ENCODE data around the gene GLIS1.

GLIS1 gene

DNA sequence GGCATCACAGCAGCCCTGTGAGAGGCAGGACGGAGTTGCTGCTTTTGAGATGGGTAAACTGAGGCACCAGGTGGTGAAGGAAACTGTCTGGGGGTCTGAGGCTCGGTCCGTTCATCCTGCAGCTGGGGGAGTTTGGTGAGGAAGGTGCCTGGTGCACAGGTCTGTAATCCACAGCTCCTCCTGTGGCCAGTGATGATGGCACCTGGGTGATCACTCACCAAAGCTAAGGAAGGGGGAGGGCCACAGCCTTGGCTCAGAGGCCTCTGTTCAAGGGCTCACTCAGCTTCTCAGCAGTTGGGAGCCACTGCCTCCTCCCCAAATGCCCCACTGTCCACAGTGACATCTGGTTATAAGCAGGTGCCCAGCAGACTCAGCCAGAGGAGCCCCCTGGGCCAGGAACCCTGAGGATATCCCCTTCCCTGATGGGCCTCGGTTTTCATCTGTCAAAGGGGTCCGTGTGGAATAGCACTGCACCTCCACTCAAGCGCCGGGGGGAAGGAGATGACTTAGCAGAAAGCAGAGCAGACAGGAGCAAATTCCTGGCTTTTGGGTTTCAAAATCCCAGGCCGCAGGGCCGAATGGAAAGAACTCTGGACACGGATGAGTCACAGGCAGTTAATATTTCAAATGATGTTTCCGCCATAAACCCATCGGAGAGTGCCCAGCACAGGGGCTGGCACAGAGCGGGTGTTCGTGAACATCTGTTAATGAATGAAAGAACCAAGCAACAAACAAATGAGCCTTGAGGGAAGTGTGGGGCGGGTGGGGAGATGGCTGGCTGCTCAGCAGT lies 197.0 kb downstream of the GLIS1 start:
- DNase-seq = no peak

DNA sequence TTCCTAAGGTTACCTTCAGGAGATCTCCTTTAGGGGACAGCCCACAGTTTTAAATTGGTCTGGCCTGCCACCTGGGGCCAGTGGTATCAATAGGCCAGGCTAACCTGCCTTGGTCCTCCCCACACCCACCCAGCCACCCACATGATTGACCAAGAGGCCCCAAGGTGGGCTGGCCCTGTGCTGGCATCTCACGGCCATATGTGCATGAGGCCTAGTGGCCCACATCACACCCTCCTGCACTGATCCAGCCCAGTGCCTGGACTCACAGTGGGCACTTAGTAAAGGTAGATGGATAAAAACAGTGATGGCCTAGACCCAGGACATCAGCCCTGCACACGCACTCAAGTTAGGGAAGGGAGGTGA lies 197.7 kb downstream of the GLIS1 start:
- no peak for DNase-seq

DNA sequence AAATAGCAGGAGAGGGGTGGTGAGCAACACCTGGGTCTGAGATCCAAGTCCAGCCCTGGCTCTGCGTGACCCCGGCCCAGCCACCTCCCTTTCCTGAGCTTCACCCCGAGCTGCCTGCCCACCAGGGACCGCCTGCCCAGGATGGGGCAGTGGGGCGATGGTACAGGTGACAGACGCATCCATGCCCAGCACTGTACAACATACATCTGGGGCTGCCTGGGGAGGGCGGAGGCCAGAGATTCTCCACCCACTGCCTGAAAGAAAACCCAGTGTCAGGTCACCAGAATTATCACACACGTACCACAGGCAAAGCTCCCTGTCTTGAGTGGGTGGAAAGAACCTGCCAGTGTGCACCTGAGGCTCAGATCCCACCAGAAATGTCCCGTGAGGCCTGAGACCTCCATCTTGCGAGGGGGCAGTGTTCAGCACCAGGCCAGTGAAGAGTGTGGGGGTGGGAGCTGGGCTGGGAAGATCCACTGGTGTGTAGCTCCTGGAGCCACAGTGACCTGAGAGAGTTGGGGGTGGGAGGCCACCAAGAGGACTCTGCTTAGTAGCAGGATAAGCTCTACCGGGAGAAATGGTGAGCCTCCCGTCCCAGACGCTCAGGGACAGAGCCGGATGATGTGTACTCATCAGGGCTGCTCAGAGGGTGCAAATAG lies 198.2 kb downstream of the GLIS1 start:
- no peak for DNase-seq

DNA sequence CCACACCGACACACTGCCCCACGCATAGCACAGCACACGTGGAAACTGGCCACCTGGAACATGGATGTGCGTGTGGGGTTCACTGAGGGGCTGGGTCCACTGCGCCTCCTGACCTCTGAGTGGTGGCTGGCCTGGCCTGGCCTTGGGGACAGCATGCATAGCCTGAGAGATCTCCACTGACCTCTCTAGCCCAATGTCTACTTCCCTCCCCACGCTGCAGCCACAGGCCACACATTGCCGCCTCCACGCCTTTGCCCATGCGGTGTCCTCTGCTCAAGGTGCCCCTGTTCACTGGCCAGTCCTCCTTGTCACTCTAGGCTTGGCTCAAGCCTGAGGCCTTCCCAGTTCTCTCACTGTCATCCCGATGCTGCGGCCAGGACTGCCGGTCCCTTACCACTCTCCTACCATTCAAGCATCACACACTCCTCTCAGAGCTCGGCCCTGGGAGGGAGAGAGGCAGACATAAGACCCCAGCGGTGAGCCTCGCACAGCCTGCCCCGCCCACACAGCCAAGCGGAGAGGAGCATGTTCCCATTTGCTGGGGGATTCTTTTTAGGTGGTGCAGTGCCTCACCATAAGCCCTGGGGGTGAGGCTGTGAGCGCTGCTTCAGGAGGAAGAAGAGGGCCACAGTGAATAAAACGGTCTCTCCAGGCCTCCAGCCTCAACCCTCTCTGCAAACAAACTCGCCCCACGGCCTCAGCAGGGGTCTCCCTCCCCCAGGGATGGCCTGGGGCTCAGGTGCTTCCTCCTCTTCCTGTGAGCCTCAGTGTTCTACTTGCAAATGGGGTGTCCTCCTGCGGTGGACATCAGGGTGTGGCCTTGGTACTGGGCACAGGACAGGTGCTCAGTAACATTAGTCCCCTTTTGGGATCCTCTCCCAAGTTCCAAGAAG lies 199.0 kb downstream of the GLIS1 start:
- no peak for DNase-seq

DNA sequence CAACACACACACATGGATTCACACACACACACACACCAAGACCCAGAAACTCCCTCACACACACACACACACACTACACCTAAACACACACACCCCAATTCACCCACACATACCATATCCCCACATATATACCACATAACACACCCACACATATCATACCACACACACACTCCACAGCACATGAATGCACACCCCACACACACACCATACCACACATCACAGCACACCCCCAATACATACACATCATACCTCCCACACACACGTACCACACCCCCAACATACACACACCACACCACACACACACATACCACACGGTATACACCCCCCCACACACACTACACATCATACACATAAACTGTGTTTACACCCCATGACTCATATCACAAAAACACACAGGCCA lies 199.7 kb downstream of the GLIS1 start:
- no peak for DNase-seq

DNA sequence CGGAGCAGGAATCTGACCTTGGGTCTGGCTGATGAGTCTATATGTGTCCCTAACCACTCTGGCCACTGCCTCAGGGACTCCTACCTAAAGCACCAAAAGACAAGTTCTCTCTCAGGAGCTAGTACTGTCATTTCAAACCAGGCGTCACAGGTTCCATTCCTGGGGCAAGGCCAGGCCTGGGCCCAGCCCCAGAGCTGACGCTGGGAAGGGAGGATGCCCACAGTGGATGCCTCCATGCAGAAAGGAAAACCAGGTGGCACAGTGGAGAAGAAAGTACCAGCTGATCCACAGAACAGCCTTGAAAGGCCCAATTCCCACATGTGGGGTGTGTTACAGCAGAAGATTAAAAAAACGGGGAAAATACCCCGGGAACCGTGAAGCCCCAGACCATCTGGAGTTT lies 202.4 kb downstream of the GLIS1 start:
- no peak for DNase-seq

DNA sequence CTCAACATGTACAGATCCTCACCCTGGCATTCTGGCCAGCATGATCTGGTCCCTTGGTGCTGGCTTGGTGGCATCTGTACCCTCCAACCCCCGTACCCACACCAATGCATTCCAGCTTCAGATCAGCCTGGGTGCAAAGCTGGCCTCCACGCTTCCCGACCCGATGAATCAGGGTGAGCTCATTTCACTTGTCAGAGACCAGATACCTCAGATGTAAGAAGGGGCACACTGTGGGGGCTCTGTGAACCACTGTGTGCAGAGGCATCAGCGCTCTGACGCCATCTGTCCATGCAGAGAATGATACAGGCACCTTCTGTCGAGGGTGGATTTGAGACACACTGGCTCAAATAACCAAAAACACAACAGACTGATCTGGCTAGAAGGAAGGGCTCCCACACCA lies 203.1 kb downstream of the GLIS1 start:
- no peak for DNase-seq

DNA sequence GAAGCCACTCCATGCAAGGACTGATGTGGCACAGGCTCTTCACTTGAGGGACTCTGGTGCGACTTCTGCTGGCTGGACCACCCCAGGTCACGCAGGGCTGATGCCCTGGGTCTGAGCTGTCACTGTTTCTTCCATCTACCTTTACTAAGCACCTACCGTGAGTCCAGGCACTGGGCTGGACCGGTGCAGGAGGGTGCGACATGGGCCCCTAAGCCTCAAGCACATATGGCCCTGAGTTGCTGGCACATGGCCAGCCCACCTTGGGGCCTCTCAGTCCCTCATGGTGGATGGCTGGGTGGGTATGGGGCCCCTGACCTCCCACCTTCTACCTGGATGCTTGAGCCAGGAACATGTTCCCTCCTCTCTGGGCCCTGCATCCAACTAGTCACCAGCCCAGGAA lies 203.7 kb downstream of the GLIS1 start:
- DNase-seq = no peak

DNA sequence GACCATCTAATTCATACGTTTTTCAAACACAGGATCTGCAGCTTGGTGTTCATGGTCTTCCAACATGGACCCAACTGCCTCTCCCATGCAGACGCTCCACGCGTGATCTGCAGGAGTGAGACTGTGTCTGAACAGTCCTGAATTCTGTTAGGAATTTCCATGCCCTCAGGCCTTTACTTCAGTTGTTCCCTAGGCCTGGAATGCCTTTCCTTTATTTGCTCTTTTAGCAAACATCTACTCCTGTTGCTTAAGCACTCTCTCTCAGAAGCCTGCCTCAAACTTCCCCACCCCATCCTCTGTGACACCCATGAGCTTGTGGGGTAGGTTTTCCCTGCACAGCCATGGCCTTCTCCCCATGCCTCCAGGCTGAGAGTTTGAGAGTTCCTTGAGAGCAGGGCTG lies 206.1 kb downstream of the GLIS1 start:
- no peak for DNase-seq

DNA sequence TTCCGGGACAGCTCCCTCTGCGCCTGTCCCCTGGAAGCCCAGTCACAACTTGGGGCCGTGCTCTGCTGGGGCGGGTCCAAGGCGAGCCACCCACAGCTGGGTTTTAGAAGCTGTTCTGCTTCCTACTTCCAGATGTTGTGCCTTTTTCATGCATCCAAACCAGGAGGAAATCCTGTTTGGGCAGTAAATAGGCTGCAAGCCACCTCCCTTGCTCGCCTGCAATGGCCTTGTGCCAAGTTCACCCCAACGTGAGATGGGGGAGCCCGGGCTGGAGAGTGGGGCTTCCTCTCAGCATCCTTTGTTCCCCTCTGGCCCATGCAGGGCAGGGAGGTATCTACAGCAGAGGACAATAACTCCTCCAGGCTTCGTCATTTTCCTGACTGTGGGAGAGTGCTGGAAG lies 206.6 kb downstream of the GLIS1 start:
- no peak for DNase-seq

DNA sequence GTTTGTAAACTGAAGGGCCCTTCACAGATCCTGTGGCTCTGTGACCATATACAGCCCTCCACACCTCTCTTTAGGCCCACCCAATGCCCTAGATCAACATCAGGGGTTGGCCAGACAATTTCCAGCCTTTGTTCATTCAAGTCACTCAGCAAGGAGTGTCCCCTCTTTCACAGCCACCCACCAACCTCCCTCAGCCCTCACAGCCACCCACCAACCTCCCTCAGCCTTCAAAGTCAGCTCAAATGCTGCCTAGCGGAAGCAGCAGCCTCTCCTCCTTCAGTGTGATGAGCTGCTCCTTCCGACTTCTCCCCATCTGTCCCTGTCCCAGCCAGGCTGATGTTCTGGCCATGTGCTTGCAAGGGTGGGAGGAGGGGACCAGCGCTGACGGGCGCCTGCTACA lies 208.4 kb downstream of the GLIS1 start:
- no peak for DNase-seq

DNA sequence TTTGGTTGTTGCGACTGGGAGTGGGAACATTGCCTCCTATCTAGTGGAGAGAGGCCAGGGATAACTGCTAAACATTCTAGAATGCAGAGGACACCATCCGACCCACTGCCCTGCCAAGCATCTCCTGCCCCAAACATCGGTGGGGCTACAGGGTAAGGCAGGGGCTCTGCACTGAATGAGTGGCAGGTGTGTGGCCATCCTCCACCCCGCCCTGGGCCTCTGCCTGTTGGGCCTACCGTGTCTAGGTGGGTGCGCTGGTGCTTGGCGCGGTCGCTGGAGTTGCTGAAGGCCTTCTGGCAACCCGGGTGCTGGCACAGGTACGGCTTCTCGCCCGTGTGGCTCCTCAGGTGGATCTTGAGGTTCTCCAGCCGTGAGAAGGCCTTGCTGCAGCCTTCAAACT lies 209.4 kb downstream of the GLIS1 start:
- no peak for DNase-seq

DNA sequence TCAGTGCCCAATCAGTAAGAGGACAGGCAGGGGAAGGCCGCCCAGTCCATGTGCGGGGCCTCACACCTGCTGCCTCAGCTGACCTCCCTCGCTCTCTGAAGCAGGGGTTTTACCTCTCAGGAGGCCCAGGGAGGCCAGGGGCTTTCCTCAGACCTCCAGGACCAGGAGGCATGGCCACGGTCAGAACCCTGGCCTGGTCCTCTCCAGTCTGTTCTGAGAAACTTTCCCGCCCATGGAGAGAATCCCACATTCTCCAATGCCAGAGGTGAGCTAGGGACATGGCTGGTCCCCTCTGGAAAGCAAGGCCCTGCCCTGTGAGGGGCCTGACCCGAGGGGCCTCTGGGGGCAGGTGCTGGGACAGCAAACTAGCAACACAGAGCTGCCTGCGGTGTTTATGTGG lies 211.6 kb downstream of the GLIS1 start:
- DNase-seq = no peak

DNA sequence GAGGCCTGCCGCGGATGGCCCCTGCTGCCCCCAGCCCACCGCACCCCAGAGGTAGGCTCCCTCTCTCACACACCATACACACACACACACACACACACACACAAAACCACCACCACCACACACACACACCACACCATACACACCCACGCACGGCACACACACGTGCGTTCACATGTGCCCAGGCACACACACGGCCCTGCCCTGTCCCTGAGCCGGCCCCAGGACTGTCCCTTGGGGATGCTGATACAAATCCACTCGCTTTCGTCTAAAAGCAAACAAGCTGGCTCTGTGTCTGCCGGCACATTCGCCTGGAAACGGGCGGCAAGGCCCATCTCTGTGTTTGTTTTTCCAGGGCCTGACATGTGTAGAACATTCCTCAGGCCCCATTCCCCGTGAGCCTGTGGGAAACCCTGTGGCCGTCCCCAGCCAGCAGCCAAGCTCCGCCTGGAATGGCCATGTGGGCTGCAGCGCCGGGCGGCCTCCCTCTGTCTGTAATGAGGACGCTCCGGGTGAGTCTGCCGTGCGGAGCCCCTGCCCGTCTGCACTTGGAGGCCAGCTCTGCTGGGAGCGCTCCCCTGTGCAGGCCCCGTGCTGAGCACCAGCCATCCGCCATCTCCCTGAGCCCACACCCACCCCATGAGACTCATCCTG lies 212.4 kb downstream of the GLIS1 start:
- DNase-seq = no peak

DNA sequence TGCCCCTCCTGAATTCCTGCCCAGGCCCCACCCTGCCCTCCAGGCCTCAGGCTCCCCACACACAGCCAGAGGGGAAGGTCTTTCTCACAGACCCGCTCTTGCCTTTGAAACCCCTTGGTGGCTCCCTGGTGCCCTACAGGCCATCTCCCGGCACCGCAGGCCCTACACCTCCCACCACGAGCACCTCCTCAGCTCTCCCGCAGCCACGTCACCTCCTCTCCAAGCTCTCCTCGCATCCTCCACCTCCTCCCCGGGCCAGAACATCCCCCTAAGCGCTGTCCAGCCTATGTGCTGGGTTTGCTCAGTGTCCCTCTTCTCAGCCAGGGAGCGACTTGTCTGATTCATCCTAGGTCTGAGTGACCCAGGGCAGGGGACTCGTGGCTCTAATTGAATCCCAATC lies 213.4 kb downstream of the GLIS1 start:
- no peak for DNase-seq

DNA sequence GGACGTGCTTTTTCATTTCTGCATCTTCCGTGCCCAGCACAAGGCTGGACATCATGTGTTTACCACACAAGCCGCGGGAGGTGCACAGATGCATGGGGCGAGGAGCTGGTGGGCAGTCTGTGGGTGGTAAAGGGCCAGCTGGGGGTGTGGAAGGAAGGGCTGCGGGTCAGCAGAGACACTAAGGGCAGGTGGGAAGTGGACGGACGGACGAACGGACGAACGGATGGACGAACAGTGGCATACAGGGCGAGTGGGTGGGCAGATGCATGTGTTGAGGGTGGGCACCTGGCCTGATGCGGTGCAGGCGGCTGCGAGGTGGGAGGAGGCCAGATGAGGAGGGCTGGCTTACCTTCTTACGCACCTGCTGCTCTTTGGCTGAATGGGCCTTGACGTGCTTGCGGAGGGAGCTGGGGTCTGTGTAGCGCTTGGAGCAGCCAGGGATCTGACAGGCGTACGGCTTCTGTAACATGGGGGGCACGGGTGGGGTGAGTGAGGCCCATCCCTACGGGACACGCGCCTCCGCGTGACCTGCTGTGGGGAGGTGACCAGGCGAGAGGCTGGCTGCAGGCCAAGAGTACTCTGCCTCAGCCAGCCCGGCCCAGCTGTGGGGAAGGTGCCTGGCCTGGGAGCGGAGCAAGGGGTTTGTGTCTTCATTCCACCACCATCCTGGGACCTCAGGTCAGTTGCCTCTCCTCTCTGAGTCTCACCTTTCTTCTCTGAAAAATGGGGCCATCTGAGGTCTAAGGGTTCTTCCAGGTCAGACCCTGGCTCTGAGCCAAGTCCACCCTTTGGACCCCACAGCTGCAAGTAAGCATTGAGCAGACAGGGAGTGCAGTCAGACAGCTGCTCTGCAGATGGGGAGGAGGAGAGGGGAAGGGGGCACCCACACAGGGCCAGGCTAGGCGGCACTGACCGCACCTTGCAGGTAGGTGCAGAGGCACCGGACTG lies 214.3 kb downstream of the GLIS1 start:
- no peak for DNase-seq

DNA sequence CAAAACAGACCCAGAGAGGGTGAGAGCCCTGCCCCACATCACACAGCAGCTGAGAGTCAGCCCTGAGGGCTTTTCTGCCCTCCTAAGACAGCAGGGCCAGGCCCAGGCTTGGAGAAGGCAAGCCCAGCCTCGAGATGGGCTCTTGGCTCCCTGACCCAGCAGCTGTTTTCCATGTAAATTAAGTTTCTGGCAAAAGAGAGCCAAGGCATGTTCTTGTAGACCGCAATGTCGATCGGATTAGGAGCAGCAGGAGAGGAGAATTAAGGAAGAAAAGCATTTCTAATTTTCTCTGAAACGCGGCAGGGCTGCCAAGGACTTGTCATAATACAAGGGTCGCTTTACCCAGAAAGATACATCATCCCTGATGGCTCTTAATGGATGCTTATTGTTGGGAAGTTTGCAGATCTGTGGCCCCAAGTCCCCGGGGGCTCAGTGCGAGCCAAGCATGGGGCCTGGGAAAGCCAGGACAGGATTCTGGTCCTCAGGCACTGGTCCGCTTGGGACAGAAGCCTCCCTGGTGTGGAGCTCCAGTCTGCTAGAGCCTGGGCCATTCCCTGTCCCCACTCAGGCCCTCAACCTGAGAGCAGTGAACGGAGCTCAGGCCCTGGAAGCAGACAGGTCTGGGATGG lies 216.9 kb downstream of the GLIS1 start:
- DNase-seq = no peak

DNA sequence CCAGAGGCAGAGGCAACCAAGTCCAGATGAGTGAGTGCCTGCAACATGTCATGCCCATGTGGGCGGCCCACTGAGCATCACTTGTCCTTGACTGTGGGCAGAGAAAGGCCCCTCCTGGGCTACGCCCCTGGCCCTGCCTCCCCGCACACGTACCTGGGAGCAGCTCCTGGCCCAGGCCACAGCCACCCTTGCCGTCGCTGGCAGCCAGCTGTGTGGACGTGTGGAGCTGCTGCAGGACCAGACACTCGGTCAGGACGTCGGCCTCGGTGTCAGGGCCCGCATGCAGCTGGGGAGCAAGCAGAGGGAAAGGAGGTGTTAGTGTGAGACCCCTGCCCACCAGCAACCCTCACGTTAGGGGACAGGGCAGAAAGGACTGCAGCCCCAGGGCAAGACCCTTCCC lies 218.5 kb downstream of the GLIS1 start:
- DNase-seq = no peak

DNA sequence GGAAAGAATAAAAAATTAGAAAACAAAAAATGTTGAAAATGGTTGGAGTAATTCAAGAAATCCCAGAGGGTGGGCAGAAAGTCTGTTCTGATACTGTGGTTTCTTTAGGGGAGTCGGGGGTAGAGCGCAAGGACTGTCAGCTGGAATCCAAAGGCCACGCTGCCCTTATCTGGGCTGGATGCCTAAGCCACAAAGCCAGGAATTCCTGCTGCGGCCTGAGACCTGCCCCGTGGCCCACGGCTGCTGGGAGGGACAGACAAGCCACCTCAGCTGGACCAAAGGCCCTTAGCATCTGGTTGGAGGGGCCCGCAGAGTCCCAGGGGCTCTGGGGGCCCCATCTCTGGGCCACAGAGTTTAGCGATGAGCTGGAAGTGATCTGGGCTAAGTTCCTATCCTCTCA lies 219.5 kb downstream of the GLIS1 start:
- no peak for DNase-seq

DNA sequence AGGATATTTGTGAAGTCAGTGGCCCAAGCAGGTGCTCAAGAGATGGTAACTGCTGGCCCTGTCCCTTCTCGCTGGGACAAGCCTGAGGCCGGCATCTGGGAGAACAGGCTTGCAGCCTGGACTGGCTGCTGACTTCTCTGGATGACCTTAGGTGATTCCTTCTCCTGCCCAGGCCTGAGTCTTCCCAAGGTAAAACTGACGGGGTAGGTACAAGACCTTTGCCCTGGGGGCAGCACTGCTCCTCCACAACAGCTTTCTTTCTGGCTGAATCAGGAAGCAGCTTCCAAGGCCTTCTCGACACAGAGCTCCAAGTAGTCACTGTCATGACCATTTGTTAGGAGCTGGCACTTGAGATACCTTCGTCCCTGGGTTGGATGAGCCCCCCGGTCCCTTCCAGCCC lies 220.2 kb downstream of the GLIS1 start:
- no peak for DNase-seq

DNA sequence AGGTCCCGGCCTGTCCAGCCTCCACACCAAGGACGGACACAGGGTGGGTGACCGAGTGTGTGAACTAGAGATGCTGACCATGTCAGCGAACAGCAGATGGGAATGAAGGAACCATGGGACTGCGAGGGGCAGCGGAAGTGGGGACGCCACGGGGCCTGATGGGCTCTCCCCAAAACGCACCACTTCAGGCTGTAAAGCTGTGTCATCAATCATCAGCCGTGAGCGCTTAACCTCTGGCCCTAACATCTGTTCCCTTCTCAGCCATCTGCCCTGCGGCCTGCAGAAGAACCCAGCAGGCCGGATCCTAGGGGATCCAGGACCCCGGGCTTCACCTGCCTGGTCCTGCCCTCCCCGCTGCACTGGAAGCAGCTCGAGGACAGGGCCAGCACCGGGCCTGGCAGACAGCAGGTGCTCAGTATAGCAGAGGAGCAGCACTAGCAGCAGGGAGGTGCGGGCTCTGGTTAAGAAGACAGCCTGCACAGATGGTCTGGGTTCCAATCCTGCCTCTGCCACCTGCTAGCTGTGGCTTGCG lies 221.1 kb downstream of the GLIS1 start:
- DNase-seq = no peak

Measured in bone marrow (tissue), 2 donors.